ENCODE measurements around the gene MAPK8IP1.

GRCh38 chr11:45939836-45940235, 54.4 kb downstream of the MAPK8IP1 start:
- no peak for TF ChIP-seq CTCF (conservative IDR thresholded peaks at IDR 0.05)
- TF ChIP-seq EZH2 (IDR thresholded peaks at IDR 0.05; ENCODE audit: low read depth): no peak

All from PC-9 (cell line).